Measurements from ENCODE around the gene ETFA. TPM values are rescaled to one million over a fixed set of nuclear protein-coding genes. Genes with fewer than 3 reads are reported as not detected.
A peak's percentile ranks its signal among the peaks of the same experiment; 100 is the strongest.

The ETFA gene
- total RNA-seq (2022) (133 and 164 TPM in 2 replicates), Bru-seq, nascent RNA (percentile 85 among the genes with signal in this experiment), BruChase-seq, experiment 1, labeled RNA remaining after a 6-hour chase (percentile 73 among the genes with signal in this experiment), BruChase-seq, experiment 2, labeled RNA remaining after a 2-hour chase (percentile 73 among the genes with signal in this experiment)
- long read RNA-seq, transcript ETFA-216 (10 exons, 942 nt): minor isoform, 5 of 317 reads
- long read RNA-seq, transcript ETFA-203 (12 exons, 2,287 nt): major isoform, 203 of 317 reads
- long read RNA-seq, transcript ETFA-202 (11 exons, 1,346 nt): minor isoform, 62 of 317 reads
- long read RNA-seq, partial matches to known transcripts: 10 of 317 reads
- long read RNA-seq, other reads (novel, unspliced or antisense): 29 of 317 reads

DNA sequence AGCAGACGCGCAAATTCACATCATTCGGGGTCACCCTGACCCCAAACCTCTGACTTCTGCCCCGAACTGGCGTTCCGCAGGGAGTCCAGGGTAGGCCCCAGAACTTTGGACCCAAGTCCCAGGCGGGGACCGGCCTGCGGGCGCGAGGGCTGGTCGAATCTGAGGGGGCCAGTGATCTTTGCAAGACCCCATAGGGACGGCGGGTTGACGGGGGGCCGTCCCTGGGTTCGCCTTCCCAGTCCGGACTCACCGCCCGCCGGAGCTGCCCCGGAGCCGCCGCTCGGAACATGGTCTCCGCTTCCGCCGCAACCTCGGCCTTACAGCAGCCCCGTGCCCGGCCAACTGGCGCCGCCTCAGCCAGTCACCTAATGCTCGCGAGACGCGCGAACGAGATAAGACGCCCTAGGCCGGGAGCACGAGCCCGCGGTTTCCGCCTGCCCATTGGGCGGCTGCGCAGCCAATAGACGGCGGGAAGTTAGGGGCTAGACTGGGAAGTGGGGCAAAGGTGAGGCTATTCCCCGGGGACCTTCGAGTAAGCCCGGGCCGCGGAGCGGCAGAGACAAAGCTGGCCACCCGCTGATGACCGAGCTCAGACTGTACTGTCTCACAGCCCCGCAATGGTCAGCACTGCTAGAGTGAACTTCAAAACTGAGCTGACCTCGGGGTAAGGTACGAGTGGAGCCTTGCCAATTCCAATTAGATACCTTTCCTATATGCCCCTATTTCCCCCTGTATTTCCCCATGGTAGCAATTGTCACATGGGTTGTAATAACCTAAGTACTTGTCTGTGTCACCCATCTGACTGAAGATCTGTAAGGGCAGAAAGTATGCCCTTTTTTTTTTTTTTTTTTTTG is at the start of gene ETFA:
Gene ETFA (minus strand): TSS at position 370 of the 854 bp plus-strand sequence. CDS start 81 bp downstream, at position 289.
- BruUV-seq (replicated peaks): no TSS peak
- peak within 1 kb of the TSS; percentile 3 for H3K27ac Mint-ChIP-seq (ENCODE audit: low read depth, unreplicated experiment)
- H3K27me3 Mint-ChIP-seq (ENCODE audit: insufficient read depth, unreplicated experiment): no peaks in the 10 kb centered on the region
- H3K36me3 Mint-ChIP-seq (ENCODE audit: insufficient read depth, unreplicated experiment): no peaks in the 10 kb centered on the region
- TF ChIP-seq, protein P1, sequence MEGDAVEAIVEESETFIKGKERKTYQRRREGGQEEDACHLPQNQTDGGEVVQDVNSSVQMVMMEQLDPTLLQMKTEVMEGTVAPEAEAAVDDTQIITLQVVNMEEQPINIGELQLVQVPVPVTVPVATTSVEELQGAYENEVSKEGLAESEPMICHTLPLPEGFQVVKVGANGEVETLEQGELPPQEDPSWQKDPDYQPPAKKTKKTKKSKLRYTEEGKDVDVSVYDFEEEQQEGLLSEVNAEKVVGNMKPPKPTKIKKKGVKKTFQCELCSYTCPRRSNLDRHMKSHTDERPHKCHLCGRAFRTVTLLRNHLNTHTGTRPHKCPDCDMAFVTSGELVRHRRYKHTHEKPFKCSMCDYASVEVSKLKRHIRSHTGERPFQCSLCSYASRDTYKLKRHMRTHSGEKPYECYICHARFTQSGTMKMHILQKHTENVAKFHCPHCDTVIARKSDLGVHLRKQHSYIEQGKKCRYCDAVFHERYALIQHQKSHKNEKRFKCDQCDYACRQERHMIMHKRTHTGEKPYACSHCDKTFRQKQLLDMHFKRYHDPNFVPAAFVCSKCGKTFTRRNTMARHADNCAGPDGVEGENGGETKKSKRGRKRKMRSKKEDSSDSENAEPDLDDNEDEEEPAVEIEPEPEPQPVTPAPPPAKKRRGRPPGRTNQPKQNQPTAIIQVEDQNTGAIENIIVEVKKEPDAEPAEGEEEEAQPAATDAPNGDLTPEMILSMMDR (IDR thresholded peaks at IDR 0.05; ENCODE audit: unreplicated experiment): no peak
- peak within 1 kb of the TSS; percentile 76 for H3K4me3 Mint-ChIP-seq (ENCODE audit: unreplicated experiment)
- no peaks in the 10 kb centered on the region for H3K9me3 Mint-ChIP-seq (ENCODE audit: unreplicated experiment)
- POLR2A ChIA-PET: interaction anchor here (0.6 to 1.6 kb wide), 13 partner anchors 11 to 1098 kb away, joined by 3 to 11 read pairs (median 4); partner anchors contain the start of gene RCN2
- peak; percentile 98 for DNase-seq (ENCODE audit: unreplicated experiment)
- intact Hi-C loops (cut with micrococcal nuclease): loop anchor here (2.0 kb wide), 1 partner anchor 19 kb away; no protein-coding TSS in a partner anchor
- CTCF ChIA-PET: interaction anchor here (1.0 to 1.2 kb wide), 2 partner anchors 21 to 160 kb away, joined by 6 read pairs; no protein-coding TSS in a partner anchor
- peaks cover 24% of the 10 kb centered on the region for H3K4me1 Mint-ChIP-seq (ENCODE audit: insufficient read depth, unreplicated experiment)

DNA sequence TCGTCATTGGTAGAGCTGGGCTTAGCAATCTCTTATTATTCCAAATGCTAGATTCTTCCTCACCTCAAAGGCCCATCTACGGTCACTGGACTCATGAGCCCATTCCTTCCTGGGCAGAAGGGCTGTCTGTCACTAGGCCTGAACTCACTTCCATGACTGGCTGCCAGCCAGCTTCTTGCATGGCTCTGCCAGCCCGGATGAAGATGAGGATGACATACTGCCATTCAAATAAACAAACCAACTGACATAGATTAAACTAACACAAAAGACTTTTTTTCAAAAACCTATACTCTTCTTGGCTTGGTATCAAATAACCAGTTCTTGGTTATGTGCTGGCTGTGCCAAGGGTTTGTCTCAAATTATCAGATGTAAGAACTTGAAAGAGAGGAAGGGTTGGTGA is 49.1 kb upstream of the ETFA start:
- no peak for DNase-seq (ENCODE audit: unreplicated experiment)
- no peaks in the 10 kb centered on the region for H3K36me3 Mint-ChIP-seq (ENCODE audit: insufficient read depth, unreplicated experiment)
- TF ChIP-seq, protein P1 (IDR thresholded peaks at IDR 0.05; ENCODE audit: unreplicated experiment): no peak
- POLR2A ChIA-PET: no interaction called here
- H3K27me3 Mint-ChIP-seq (ENCODE audit: insufficient read depth, unreplicated experiment): no peaks in the 10 kb centered on the region
- no peaks in the 10 kb centered on the region for H3K9me3 Mint-ChIP-seq (ENCODE audit: unreplicated experiment)
- no TSS peak for BruUV-seq (replicated peaks)
- no peak overlapping the region for H3K27ac Mint-ChIP-seq (ENCODE audit: low read depth, unreplicated experiment)
- intact Hi-C loops (cut with micrococcal nuclease): no loop called here
- H3K4me1 Mint-ChIP-seq (ENCODE audit: insufficient read depth, unreplicated experiment): no peaks in the 10 kb centered on the region
- H3K4me3 Mint-ChIP-seq (ENCODE audit: unreplicated experiment): no peak overlapping the region
- CTCF ChIA-PET: interaction anchor here (0.5 kb wide), 1 partner anchor 431 kb away, joined by 3 read pairs; no protein-coding TSS in a partner anchor

DNA sequence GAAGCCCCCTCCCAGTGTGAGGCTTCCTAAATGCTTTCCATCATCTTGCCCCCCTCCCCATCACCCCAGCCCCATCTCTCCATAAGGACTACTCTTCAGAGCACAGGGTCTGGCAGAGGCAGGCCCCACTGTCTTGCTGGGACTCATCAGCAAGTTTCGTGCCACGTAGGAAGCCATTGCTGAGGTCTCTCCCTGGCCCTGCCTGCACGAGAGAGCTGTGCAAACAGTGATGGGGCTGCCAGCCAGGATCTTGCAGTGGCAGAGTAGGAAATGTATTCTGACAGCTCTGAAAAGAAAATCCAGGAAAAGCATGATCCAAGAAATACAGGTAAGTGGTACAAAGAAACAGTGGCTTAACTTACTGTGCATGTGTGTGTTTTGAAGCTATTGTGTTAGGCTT is 47.9 kb upstream of the ETFA start:
- no peaks in the 10 kb centered on the region for H3K4me1 Mint-ChIP-seq (ENCODE audit: insufficient read depth, unreplicated experiment)
- DNase-seq (ENCODE audit: unreplicated experiment): no peak
- BruUV-seq (replicated peaks): no TSS peak
- H3K9me3 Mint-ChIP-seq (ENCODE audit: unreplicated experiment): no peaks in the 10 kb centered on the region
- CTCF ChIA-PET: interaction anchor here (0.6 kb wide), 1 partner anchor 979 kb away, joined by 4 read pairs; no protein-coding TSS in a partner anchor
- no peaks in the 10 kb centered on the region for H3K36me3 Mint-ChIP-seq (ENCODE audit: insufficient read depth, unreplicated experiment)
- H3K4me3 Mint-ChIP-seq (ENCODE audit: unreplicated experiment): no peak overlapping the region
- H3K27me3 Mint-ChIP-seq (ENCODE audit: insufficient read depth, unreplicated experiment): no peaks in the 10 kb centered on the region
- TF ChIP-seq, protein P1 (IDR thresholded peaks at IDR 0.05; ENCODE audit: unreplicated experiment): no peak
- POLR2A ChIA-PET: interaction anchor here (0.7 kb wide), 1 partner anchor 9 kb away, joined by 3 read pairs; no protein-coding TSS in a partner anchor
- intact Hi-C loops (cut with micrococcal nuclease): no loop called here
- H3K27ac Mint-ChIP-seq (ENCODE audit: low read depth, unreplicated experiment): no peak overlapping the region

DNA sequence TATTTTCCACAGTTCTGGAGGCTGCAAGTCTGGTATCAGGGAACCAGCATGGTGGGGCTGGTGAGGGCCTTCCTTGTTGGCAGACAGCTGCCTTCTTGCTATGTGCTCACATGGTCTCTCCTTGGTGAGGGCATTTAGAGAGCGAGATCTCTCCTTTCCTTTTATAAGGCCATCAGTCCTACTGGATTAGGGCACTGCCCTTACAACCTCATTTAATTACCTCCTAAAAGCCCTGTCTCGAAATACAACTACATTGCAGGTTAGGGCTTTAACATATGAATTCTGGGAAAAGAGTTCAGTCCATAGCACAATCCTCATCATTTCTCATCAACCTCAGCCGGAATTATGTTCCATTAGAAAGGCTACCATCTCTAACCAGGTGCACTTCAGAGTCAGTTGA is 47.2 kb upstream of the ETFA start:
- Mint-ChIP-seq H3K9me3 (ENCODE audit: unreplicated experiment) (no peaks in the 10 kb centered on the region), H3K36me3 (ENCODE audit: insufficient read depth, unreplicated experiment) (no peaks in the 10 kb centered on the region), H3K27ac (ENCODE audit: low read depth, unreplicated experiment) (no peak overlapping the region), H3K4me3 (ENCODE audit: unreplicated experiment) (no peak overlapping the region), H3K27me3 (ENCODE audit: insufficient read depth, unreplicated experiment) (no peaks in the 10 kb centered on the region), H3K4me1 (ENCODE audit: insufficient read depth, unreplicated experiment) (no peaks in the 10 kb centered on the region)
- TF ChIP-seq, protein P1 (IDR thresholded peaks at IDR 0.05; ENCODE audit: unreplicated experiment): no peak
- ChIA-PET POLR2A (interaction anchor here (0.6 to 0.7 kb wide), 2 partner anchors 9 kb away, joined by 3 read pairs; no protein-coding TSS in a partner anchor), CTCF (interaction anchor here (0.6 kb wide), 2 partner anchors 978 to 1908 kb away, joined by 4 read pairs; no protein-coding TSS in a partner anchor)
- intact Hi-C loops (cut with micrococcal nuclease): no loop called here
- BruUV-seq (replicated peaks): no TSS peak
- no peak for DNase-seq (ENCODE audit: unreplicated experiment)

Measured in MCF 10A (cell line).